Right hindlimb (tissue), 1 donor: ENCODE results near the gene STX2.
A peak's percentile ranks its signal among the peaks of the same experiment; 100 is the strongest.

Source experiments
- DNase-seq: peaks from one replicate; pipeline ENCODE4 v3.0.0-alpha.2; 2018

STX2 gene

DNA sequence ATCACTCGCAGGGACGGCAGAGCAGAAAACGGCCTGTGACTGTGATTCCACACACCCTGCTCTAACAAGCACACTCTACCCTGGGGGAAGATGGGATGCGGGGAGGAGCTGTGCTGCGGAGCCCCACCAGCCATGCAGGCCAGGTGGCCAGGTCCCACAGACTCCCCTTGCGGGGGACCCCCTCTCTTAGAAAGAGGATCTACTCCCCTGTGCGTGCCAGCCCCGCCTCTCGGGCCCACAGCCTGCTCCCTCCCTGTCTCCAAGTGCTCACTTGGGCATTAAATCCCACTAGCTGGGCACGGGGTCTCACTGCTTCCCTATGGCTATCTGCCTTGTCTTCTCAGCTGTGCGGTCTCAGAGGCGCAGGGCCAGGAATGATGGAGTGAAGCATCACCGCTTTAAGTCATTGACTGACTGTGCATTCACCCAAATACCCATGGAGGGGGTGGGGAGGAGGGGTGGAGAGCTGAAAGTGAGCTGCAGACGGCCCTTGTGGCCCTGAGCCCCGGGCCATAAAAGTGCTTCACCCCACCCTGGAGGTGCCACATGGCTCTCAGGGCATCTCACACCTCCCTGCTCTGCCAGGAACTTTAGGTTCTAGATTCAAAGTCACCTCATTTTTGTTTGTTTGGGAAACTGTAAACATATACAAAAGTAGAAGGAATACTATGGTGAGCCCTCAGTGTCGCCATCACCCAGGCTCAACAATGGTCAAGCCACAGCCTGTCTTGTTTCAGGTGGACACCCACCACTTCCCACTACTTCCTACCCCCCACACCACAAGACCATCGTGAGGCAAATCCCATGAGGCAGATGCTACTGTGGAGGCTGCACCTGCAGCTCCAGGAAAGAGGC lies 9.4 kb downstream of the STX2 start:
- no peak for DNase-seq

DNA sequence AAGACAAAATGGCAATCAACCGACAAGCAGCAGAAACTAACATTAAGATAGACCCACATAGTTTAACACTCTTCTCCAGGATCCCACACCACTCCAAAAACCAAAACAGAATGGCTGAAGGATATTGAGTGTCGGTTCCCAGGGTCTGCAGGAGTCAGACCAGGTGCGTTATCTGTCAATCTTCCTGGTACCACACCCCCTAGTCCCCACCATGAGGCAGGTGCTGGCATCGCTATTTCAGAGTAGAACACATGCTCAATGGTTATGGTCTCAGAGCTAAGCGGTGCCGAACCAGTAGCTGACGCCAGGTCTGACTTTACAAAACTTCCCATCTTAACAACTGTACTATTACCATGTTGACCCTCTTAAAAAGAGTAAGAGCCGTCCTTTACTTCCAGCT lies 10.2 kb downstream of the STX2 start:
- DNase-seq, result no peak

DNA sequence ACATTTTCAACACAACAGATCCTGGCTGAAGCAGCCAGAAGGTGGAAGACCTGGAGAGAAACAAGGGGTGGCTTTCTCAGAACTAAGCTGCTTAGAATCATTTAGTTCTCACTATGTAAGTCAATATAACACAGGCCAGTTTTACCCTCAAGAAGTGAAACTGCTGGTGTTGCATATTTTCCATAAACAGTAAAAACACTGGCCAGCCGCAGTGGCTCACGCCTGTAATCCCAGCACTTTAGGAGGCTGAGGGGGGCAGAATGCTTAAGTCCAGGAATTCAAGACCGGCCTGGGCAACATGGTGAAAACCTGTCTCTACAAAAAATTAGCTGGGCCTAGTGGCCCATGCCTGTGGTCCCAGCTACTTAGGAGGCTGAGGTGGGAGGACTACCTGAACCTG lies 11.6 kb downstream of the STX2 start:
- DNase-seq, result no peak

DNA sequence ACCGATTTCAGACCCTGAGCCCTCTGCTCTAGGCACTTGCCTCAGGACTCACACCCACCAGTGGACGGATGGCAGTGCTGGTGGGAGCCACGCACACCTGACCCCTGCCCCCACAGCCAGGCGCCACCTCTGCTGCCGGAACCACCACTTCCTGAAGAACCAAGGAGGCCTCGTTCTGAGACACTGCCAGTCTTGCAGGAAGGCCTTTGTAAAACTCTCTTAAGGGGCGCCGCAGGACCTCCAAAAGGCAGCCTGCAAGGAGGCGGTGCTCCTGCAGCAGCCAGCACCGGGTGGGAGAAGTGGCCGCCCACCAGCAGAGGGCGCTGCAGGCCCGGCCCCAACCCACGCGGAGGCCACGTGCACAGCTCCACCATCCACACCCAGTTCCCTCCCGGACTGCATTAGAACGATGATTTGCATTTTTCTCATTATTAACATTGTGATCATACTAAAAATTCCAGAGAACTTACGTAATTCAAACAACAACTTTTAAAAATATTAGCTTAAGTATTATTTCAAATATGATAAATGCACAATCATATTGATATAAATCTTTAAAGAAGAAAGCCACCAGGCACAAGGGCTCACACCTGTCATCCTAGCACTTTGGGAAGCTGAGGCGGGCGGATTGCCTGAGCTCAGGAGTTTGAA lies 12.8 kb downstream of the STX2 start:
- DNase-seq, result peak; percentile 30

DNA sequence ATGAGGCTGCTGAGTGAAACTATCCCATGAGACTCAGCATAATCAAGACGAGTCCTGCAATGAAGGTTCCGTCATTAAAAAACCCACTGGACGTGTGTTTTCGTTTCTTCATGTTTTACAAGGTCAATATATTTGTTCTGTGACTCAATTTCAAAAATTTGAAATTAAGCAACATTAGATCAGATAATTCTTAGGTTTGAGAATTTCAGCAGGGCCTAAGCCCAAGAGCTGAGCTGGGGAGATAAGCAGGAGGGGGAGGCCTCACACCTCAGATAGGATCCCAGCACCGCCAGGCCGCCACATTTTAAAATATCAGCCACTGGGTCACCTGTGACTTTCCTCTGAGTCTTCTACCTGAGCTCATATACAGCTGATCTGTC lies 13.3 kb downstream of the STX2 start:
- no peak for DNase-seq

DNA sequence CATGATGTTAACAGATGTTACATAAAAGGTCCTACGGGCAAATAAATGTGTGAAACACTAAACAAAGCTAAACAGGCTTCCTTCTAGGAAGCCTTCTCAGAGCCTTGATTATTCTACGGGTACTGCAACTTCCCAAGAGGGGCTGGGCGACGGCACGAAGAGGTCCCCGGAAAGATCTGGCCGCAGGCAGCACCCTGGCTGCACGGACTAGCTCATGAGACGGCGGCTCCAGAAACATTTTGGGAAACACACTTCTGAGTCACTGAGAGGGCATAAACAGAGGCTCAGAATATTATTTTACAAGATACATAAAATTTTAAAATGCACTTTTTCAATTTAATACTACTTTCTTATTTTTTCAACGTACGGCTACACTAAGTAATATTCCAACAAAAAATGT lies 19.4 kb downstream of the STX2 start:
- no peak for DNase-seq

DNA sequence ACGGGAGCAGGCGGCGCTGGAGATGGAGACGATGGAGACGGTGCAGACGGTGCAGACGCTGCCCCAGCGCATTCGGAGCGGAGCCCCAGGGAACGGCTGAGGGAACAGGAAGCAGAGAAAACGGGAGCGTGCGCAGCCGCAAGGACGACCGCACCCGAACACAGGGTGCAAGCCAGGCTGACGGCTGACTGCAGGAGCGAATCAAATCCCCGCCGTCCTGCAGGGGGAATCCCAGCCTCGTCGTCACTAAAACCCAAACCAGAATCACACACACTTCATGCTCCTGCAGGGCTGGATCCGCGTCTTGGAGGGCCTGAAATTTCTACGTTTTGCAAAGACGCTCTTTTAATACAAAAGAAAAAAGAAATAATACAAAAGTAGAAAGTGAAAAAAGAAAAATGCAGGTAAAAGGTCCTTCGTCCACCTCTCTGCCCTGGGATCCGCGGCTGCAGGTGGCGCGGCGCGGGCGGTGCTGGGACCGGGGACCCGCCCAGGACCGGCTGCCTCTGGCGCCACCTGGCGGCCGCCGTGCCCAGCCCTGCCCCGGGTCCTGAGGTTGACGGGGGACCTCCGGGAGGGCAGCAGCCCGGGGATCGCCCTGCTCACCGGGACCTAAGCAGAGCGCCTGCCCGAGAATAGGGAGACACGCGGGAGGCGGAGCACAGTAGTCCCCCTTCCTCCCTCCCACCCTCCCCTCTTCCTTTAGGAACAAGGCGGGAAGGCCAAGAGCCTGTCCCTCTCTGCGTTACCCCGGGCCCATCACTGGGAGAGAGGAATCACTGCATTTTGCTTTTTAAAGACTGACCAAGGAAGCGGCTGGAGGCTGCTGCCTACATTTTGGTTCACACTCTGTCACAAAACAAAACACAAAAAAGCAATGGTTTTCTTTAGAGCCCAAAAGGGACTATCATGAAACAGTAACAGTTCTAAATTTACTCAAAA lies 20.1 kb downstream of the STX2 start:
- DNase-seq, result peak; percentile 66

DNA sequence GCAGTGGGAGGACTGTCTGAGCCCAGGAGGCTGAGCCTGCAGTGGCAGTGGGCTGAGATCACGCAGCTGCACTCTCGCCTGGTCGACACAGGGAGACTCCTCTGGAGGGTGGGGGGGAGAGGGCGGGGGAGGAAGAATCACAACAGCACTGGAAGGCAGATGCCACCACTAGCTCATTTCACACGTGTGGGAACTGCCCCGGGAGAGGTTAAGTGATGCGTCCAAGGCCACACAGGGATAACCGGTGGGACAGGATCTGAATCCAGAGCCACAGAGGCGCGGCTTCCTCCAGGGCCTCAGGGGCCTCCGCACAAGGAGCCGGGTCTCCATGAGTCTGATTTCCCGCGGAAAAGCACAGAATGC lies 20.8 kb downstream of the STX2 start:
- no peak for DNase-seq

DNA sequence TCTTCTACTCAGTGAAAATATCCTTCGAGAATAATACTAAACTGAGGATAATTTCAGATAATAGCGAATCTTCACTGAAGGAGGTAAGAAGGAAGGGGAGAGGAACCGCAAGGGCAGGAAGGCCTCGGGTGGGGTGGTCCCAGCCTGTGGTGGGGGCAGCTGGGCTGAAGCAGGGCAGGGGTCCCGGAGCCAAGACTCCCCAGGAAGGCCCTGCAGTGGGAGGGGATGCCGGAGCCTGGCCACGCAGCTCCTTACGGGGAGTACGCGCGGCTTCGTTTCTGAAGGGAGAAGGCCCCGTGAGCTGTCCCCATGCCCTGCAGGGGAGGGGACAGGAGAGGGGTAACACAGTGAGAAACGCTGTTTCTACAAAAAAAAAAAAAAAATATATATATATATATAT lies 21.2 kb downstream of the STX2 start:
- no peak for DNase-seq

DNA sequence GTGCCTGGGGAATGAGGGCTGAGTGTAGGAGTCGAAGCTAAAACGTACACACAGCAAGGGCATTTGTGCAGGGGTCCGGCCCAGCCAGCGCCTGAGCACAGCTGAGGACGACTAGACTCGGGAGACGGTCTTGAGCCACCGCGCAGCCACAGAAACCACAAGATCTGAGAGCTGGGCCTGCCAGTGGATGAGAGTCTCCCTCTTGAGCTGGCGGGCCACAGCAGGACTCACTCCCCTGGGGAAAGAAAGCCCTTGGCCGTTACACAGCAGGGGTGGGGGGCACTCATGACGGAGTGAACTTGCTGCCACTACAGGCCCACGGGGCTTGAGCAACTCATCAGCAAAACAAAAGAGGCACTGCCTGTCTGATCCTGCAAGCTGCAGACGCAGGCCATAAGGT lies 23.0 kb downstream of the STX2 start:
- DNase-seq, result no peak

DNA sequence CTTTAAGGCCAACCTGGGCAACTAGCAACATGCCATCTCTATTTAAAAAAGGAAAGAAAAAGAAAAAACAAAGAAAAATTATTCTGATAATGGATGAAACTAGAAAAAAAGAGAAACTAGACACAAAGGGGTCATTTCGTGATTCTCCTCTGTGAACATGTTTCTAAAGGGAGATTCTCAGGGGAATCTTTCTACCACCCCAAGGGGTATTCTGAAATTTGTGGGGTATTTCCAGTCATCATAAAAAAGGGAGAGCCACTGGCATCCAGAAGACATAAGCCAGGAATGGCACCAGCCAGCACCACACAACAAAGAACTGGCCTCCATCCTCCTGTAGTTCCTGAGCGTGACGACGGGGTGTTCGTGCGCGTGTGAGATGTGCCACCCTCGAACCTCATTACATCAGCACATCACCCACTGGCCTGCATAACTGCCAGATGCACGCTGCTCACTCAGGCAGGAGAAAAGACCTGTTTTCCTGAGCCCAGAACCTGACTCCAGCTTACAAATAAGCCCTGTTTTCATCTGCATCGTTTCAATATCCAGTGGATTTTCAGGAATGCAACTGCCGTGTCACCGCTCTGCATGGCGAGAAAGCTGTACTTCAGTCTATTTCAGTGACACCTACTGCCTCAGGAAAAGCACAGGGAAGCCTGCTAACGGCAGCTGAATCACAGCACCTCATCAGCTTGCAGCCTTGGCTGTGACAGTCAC lies 23.9 kb downstream of the STX2 start:
- no peak for DNase-seq

DNA sequence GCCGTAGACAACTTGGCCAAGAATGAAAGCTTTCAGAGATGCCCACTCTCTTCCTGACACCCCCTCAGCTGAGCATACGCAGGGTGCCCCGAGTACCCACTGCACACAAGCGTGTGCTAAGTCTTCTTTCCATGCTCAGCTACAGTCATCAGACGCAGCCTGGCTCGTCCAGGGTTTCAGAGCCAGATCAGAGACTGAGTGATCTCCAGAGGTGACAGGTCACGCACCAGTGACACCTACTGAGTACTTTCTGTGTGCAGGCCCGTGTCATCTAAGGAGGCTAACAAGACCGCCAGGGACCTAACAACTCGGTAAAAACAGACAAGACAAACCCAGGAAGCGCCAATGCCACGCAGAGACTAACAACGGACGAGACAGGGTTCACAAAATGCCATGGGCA lies 25.1 kb downstream of the STX2 start:
- DNase-seq, result no peak

DNA sequence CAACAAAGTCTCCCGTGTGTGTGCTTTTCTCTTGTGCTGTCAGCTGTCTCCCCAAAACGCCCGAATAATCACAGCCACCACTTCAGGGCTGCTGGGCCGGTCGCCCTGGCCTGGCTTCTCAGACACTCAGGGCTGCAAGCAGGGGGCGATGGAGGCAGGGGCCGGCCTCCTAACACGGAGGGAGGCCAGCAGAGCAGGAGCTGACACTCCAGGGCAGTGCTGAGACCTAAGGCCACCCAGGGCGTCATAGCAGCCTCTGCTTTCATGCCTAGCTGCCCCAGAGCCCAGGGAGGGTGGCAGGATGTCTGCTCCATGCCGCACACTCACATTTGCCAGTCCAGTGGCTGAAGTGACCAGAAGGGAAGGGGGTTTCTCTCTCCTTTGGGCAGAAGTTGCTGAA lies 25.6 kb downstream of the STX2 start:
- DNase-seq, result no peak

DNA sequence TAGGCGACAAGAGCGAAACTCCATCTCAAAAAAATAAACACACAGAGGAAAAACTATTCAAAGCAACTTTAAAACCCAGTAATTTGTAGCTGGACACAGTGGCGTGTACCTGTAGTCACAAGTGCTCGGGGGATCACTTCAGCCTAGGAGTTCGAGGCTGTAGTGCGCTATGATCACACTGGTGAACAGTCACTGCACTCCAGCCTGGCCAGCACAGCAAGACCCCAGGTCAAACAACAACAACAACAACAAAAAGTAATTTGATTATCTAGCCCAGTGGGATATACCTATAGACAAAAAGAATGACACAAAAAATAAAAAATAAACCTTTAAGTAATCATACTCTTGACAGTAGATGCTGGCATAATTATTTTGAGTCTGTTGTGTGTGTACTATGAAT lies 29.3 kb downstream of the STX2 start:
- no peak for DNase-seq

DNA sequence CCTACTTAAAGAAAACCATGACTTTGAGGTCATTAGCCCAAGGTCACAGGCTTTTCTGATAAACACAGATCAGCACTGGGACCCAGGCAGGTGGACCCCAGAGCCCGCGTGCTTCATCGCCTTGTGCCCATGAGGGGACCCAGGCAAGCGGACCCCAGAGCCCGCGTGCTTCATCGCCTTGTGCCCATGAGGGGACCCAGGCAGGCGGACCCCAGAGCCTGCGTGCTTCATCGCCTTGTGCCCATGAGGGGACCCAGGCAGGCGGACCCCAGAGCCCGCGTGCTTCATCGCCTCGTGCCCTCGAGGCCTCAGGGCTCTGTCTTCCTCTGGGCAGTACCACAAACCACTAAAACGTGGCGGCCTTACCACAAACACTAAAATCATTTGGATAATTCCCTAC lies 31.7 kb downstream of the STX2 start:
- DNase-seq, result no peak

DNA sequence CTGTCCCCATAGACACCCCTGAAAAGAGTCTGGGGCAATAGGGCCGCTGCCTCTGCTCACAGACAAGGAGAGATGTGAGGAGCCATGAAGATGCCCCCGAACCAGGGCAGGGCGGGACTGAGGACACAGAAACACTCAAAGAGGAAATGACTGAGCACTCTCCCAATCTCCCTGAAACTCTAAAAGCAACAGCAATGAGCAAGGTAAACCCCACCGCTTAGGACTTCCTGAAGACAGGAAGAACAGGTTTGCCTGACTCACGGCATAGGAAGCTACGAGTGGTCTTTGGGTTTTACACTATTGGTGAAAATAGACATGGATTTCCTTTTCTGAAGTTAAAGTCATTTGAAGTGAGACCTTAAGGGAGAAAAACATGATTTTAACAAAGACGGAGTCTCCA lies 32.5 kb downstream of the STX2 start:
- no peak for DNase-seq

DNA sequence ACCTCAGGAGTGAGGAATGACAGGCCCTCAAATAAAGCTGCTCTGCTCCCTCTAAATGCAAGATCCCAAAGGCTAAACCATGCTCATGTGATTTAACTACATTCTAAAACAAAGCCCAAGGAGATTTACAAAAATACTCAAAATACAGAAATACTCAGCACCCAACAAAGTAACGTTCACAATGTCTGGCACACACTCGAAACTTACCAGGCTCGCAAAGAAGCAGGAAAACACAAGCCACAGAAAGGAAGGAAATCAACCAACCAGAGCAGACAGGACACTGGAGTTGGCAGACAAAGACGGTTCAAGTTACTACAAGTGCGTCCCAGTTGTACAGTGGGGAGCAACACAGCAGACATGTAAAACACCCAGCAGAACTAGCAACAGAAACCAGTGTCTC lies 33.4 kb downstream of the STX2 start:
- DNase-seq, result no peak

DNA sequence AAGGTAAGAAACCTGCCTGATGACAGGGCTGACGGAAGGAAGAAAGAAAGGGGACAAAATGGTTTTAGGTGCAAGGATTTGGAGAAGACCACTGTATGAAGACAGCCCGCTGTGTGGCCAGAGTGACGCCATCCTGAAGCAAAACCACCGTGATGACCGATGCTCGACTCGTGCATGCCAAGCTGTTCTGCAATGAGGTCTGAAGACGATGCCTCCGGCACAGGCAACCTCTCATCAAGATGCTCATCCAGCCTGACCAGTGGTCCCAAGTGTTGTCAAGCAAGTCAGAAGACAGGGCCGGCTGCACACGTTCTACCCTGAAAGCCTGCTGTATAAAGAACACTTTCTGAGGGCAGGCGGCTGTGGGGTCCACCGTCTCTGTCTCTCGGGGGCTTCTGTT lies 34.8 kb downstream of the STX2 start:
- no peak for DNase-seq

DNA sequence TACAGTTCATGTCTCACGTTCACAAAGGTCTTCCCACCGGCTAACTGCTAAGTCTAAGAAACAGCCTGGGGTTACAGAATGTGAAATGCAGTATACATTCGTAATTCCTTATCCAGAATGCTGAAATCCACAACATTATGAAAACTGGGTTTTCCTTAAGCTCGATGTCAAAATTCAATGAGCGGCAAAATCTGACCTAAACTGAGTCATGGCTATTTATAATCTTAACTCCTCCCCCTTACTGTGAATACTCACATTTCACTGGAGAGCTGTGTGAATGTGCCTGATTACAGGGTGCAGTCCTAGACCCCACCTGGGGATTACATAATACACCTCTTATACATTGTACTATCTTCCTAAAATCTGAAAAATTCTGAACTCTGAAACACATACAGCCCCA lies 35.3 kb downstream of the STX2 start:
- DNase-seq, result no peak

DNA sequence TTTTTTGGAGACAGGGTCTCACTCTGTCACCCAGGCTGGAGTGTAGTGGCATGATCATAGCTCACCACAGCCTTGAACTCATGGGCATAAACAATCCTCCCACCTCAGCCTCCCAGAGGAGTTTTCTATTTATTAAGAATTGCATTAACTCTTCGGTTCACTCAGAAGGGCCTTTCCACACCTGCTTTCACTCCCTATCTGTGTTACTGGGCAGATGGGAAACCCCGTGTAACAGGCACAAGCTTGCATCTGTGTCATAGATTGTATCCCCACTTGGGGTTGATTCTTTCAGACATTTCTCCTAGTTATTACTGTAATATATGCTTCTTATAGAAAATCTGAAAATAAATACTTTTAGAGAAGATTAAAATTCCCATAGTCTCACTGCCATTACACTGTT lies 38.7 kb downstream of the STX2 start:
- DNase-seq, result no peak

DNA sequence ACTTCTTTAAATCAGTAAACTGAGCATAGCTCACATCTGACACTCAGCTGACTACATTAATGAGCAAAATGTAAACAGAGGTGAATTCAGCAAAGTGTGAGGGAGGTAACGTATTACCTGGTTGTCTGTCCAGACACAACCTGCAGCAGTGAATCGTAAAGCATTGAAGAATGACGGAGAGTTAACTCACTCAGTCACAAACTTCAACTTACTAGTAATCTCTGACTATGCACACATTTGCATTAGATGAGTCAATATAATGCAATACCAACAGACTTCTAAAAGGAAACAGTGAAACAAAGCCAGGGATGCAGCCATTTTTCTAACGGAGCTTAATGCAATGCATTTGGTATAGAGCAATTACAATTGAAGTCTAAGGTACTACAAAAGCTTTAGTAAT lies 40.0 kb downstream of the STX2 start:
- DNase-seq, result no peak

DNA sequence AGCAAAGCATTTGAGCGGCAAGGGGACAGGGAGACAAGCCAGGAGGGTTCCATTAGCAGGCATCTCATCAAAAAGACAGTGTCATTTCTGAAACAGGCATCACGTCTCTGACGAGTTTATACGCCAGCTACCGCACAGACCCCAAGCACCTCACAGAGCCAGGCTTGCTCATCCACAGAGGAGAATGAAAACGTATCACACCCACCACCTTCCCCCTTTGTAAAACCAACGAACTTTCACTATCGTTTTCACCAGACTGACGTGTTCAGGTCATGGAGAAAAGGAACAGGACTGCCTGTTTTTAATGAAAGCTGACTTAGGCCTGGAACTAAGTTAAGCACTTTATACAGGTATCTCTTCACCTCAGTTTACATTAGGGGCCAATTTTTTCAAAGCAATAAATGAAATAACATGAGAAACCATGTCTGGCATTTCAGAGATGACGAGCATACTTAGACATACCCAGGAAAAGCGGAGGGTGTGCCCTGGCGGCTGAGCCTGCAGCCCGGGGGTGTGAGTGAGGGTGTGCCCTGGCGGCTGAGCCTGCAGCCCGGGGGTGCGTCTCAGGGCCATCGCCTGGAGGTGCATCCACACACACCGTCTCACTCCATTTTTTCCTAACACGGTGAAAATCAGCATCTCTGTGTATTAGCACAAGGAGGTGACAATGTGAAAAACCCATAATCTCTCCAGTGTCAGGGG lies 41.9 kb downstream of the STX2 start:
- DNase-seq, result no peak
